CD4-positive, alpha-beta memory T cell (primary cell): ENCODE results near the gene FUCA1. TPM values are rescaled to one million over a fixed set of nuclear protein-coding genes. Genes with fewer than 3 reads are reported as not detected.

ENCODE experiments used
- CTCF ChIA-PET: fragments of 350-600 bp; sonication (Branson Sonifier 250); formaldehyde crosslinking; loops from one replicate; lab custom pipeline; 2021; ENCODE audit warnings: inconsistent platforms; ENCODE audit not compliant: partially characterized antibody; lab: Charles Lee
- POLR2A ChIA-PET: fragments of 350-600 bp; sonication (Branson Sonifier 250); formaldehyde crosslinking; loops from one replicate; lab custom pipeline; 2021; ENCODE audit not compliant: partially characterized antibody; lab: Charles Lee
- DNase-seq, 5 donors: peaks; one replicate each; pipeline versions ENCODE4 v3.0.0 to v3.0.0-alpha.2; 2020 to 2022; ENCODE audit warnings: mixed read lengths in 1 of 5
- H3K27ac ChIP-seq: one replicate; pipeline ENCODE4 v1.7.0; 2013; ENCODE audit warnings: low read depth, low read length
- H3K27me3 ChIP-seq: 2 replicates; pipeline ENCODE4 v1.7.0; 2013; ENCODE audit warnings: mild to moderate bottlenecking, low read length, moderate library complexity; ENCODE audit not compliant: insufficient read depth
- H3K36me3 ChIP-seq: 2 replicates; pipeline ENCODE4 v1.7.0; 2013; ENCODE audit warnings: mild to moderate bottlenecking, low read length, moderate library complexity; ENCODE audit not compliant: insufficient read depth
- H3K4me1 ChIP-seq: 2 replicates; pipeline ENCODE4 v1.7.0; 2013; ENCODE audit warnings: mild to moderate bottlenecking, low read length, moderate library complexity; ENCODE audit not compliant: insufficient read depth
- H3K4me3 ChIP-seq, 2 donors: one replicate each; pipeline ENCODE4 v1.7.0; 2013; ENCODE audit warnings: low read length in 2 of 2, mild to moderate bottlenecking in 1 of 2
- H3K9me3 ChIP-seq, 2 donors: one replicate each; pipeline ENCODE4 v1.7.0; 2013; ENCODE audit warnings: low read length in 2 of 2, control low read depth in 1 of 2; ENCODE audit not compliant: control insufficient read depth in 1 of 2
- H3K27ac Mint-ChIP-seq, 7 donors: one replicate each; pipeline ENCODE4 v1.8.0; 2020 to 2021; ENCODE audit warnings: mixed read lengths in 7 of 7, mild to moderate bottlenecking in 6 of 7, inconsistent platforms in 3 of 7, moderate library complexity in 3 of 7
- H3K27me3 Mint-ChIP-seq, 2 donors: one replicate each; pipeline ENCODE4 v1.8.0; 2020 to 2021; ENCODE audit warnings: mixed read lengths in 2 of 2
- H3K36me3 Mint-ChIP-seq, 2 donors: one replicate each; pipeline ENCODE4 v1.8.0; 2020 to 2021; ENCODE audit warnings: mixed read lengths in 2 of 2, inconsistent platforms in 1 of 2, mild to moderate bottlenecking in 1 of 2
- H3K4me1 Mint-ChIP-seq, 4 donors: one replicate each; pipeline ENCODE4 v1.8.0; 2020 to 2021; ENCODE audit warnings: mixed read lengths in 4 of 4, mild to moderate bottlenecking in 1 of 4
- H3K4me3 Mint-ChIP-seq, 8 donors: one replicate each; pipeline ENCODE4 v1.8.0; 2020 to 2021; ENCODE audit warnings: mixed read lengths in 8 of 8, mild to moderate bottlenecking in 7 of 8, moderate library complexity in 6 of 8, inconsistent platforms in 3 of 8
- H3K9me3 Mint-ChIP-seq, 8 donors: one replicate each; pipeline ENCODE4 v1.8.0; 2020 to 2021; ENCODE audit warnings: mixed read lengths in 8 of 8, mild to moderate bottlenecking in 5 of 8, inconsistent platforms in 3 of 8, moderate library complexity in 1 of 8
- intact Hi-C: fragments of 100-400 bp; cut with micrococcal nuclease; formaldehyde crosslinking; loops from one replicate; pipeline ENCODE4 v1.15.1; 2023
- polyA plus RNA-seq, 2 donors: library from polyadenylated mRNA; unstranded; fragments of 300-500 nt; fragmentation: Illumina TruSeq; gene quantifications; one replicate each; pipeline ENCODE4 v1.2.3, GENCODE V29; 2021
- total RNA-seq, 2 experiments: library from RNA; stranded (reverse); gene quantifications; one replicate each; pipeline ENCODE4 v1.2.3, GENCODE V29; 2021

FUCA1 gene
- total and polyA plus RNA-seq, 4 experiments from 2014 or later, result 15.8 to 35.0 (median 25.0) TPM

DNA sequence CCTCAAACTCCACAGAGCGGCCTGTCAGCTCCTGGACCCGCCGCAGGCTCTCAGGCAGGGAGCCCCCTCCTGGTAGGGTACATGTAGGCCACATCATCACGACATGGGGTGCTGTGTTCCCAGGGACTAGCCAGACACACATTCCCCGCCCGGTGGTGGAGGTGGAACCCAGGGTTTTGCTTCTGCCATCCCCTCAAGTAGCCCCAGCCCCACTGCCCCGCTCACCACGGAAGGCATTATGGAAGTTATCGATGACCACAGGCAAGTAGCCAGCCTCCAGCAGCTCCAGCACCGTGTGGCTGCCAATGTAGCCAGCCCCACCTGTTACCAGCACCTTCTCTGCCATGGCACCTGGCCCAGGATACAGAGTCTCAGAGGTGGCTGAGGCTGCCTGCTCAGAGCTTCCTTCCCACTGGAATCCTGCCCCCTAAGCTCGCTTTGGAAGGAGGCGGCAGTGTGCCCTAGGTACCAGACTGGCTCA is 69.4 kb downstream of the FUCA1 start:
- Mint-ChIP-seq H3K4me3 (peak overlapping the region in 7 of 8 donors; percentile 17 to 94 (median 88)), H3K4me1 (peaks cover 8 to 34% (median 19%) of the 10 kb centered on the region in 4 donors), H3K9me3 (no peaks in the 10 kb centered on the region), H3K27me3 (no peaks in the 10 kb centered on the region), H3K36me3 (peaks cover 4 to 19% of the 10 kb centered on the region in 2 donors), H3K27ac (peak overlapping the region; percentile 29 to 96 (median 68))
- CTCF ChIA-PET, result interaction anchor here (0.9 to 1.1 kb wide), 2 partner anchors 11 to 21 kb away, joined by 3 read pairs; partner anchors contain the start of gene PITHD1
- Histone ChIP-seq H3K27ac (peak overlapping the region; percentile 92), H3K4me3 (no peak overlapping the region), H3K27me3 (no peaks in the 10 kb centered on the region), H3K36me3 (no peaks in the 10 kb centered on the region), H3K9me3 (no peaks in the 10 kb centered on the region), H3K4me1 (peaks cover 23% of the 10 kb centered on the region)
- intact Hi-C loops, result no loop called here
- DNase-seq, result no peak
- POLR2A ChIA-PET, result interaction anchor here (1.3 to 5.6 kb wide), 4 partner anchors 8 to 26 kb away, joined by 5 to 70 read pairs (median 55); partner anchors contain the start of genes HMGCL, LYPLA2 and PITHD1

DNA sequence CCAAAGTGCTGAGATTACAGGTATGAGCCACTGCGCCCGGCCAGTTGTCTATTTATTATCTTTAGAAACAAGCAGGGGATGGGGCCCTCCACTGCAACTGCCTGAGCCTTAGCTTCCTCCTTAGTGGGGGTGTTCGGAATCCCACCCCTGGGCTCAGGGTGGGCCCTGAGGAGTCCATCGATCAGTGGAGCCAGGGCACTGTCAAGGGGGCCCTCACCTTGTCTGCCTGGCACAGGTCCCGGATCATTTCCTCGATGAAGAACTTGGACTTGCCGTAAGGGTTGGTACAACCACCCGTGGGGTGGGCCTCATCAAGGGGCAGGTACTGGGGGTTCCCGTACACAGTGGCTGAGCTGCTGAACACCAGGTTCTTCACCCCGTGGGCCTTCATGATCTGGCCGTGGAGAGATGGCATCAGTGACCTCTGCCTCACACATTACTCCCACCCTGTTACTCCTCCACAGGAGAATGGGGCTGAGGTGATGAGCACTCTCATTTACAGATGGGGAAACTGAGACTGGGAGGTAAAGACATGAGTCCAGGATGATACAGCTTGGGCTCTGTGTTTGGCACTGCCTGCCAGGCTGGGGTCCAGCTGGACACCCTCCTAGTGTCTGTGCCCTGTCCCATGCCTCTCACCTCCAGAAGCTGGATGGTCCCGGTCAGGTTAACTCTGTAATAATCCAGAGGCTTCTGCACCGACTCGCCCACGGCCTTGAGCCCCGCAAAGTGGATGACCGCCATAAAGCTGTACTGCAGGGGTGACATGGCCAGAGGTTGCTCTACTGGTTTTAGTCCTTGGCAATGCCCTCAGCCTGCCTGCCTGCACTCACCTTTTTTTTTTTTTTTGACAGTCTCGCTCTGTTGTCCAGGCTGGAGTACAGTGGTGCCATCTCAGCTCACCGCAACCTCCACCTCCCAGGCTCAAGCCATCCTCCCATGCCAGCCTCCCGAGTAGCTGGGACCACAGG is 70.3 kb downstream of the FUCA1 start:
- no peak for DNase-seq
- peak overlapping the region in 3 of 7 donors; percentile 37 to 84 (median 68) for H3K27ac Mint-ChIP-seq
- ChIA-PET POLR2A (interaction anchor here (1.1 to 5.4 kb wide), 3 partner anchors 12 to 27 kb away, joined by 4 to 70 read pairs (median 5); partner anchors contain the start of genes HMGCL and PITHD1), CTCF (interaction anchor here (1.1 to 1.2 kb wide), 2 partner anchors 10 to 20 kb away, joined by 3 read pairs; partner anchors contain the start of gene PITHD1)
- intact Hi-C loops, result no loop called here
- H3K27me3 ChIP-seq, result no peaks in the 10 kb centered on the region
- no peak overlapping the region for H3K4me3 Mint-ChIP-seq
- peaks cover 32% of the 10 kb centered on the region for H3K4me1 ChIP-seq
- peaks cover 8 to 41% (median 22%) of the 10 kb centered on the region in 4 donors for H3K4me1 Mint-ChIP-seq
- H3K9me3 Mint-ChIP-seq, result no peaks in the 10 kb centered on the region
- peaks cover 5% of the 10 kb centered on the region for H3K36me3 ChIP-seq
- H3K4me3 ChIP-seq, result no peak overlapping the region
- H3K27me3 Mint-ChIP-seq, result no peaks in the 10 kb centered on the region
- H3K27ac ChIP-seq, result no peak overlapping the region
- peaks cover 4 to 19% of the 10 kb centered on the region in 2 donors for H3K36me3 Mint-ChIP-seq
- no peaks in the 10 kb centered on the region for H3K9me3 ChIP-seq

DNA sequence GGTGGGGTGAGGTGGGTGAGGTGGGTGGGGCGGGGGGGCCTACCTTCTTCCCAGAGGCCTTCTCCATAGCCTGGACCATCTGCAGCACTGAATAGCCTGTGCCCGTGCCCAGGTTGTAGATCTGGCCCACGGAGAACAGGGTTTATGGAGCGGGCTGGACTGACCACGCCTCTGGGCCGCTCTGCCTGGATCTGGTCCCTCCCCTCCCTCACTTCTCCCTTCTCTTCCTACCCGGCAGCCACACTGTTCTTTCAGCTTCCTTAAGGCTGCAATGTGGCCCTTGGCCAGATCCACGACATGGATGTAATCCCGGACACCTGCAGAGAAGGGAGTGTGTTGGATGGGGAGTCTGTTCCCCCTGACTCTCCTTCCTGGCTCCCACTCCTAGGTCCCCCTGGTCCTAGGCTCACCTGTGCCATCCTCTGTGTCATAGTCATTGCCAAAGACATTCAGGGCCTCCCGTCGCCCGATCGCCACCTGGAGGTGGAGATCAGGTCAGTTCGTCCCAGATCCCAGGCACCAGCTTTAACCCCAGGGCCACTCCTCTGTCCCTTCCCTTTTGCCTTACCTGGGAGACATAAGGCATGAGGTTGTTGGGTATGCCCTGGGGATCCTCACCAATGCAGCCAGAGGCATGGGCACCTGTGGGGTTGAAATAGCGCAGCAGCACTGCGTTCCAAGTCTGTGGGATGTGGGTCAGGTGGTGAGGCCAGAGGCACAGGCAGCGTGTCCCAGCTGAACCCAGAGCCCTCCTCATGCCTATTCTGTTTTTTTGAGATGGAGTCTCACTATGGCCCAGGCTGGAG is 71.4 kb downstream of the FUCA1 start:
- no peaks in the 10 kb centered on the region for H3K9me3 ChIP-seq
- peaks cover 10 to 45% (median 25%) of the 10 kb centered on the region in 4 donors for H3K4me1 Mint-ChIP-seq
- H3K9me3 Mint-ChIP-seq, result peaks cover 0 to under 1% (median 0%) of the 10 kb centered on the region in 8 donors
- peak overlapping the region in 3 of 7 donors; percentile 30 to 72 (median 68) for H3K27ac Mint-ChIP-seq
- POLR2A ChIA-PET, result interaction anchor here (0.8 to 1.1 kb wide), 2 partner anchors 16 to 28 kb away, joined by 3 to 4 read pairs; partner anchors contain the start of gene HMGCL
- no peaks in the 10 kb centered on the region for H3K27me3 Mint-ChIP-seq
- H3K27me3 ChIP-seq, result no peaks in the 10 kb centered on the region
- H3K27ac ChIP-seq, result no peak overlapping the region
- no peak overlapping the region for H3K4me3 ChIP-seq
- intact Hi-C loops, result no loop called here
- no peak overlapping the region for H3K4me3 Mint-ChIP-seq
- peaks cover 5% of the 10 kb centered on the region for H3K36me3 ChIP-seq
- CTCF ChIA-PET, result interaction anchor here (1.2 kb wide), 1 partner anchor 8 kb away, joined by 3 read pairs; no protein-coding TSS in a partner anchor
- no peak for DNase-seq
- peaks cover 4 to 21% of the 10 kb centered on the region in 2 donors for H3K36me3 Mint-ChIP-seq
- peaks cover 40% of the 10 kb centered on the region for H3K4me1 ChIP-seq

DNA sequence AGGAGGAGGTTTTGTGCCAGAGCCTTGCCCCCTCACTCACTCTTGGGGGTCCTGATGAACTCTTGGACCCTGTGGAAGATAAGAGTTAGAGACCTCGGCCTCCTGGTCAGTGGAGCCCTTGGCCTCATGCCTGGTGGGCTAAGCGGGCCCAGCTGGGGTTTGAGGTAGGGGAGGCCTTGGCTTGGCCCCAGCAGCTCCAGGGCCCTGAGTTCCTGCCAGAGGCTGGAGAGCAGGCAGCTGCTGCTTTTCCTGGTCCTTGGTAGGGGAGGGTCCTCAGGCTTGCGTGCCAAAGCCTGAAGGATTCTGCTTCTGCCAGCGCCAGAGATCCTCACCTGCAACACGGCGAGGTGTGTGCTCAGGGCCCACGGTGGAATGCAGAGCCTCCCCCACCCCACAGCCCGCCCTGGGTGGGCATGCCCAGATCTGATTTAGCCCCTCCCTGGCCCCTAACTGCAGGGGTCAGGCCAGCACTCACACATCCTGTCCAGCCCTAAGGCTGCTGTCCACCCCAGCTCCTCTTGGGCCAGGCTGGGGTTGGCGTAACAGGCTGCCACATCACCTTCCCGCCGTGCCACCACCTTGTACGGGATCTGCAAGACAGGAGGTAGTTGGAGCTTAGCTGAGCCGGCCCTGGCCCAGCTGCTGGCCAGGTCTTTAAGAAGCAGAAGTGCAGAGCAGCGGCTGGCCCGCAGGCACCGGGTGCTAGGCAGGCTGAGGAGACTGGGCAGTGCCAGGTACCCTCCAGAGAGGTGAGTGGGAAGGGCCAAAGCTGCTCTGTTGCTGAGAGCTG is 72.2 kb downstream of the FUCA1 start:
- no peak overlapping the region for H3K4me3 ChIP-seq
- intact Hi-C loops, result no loop called here
- H3K27me3 ChIP-seq, result no peaks in the 10 kb centered on the region
- peaks cover 34% of the 10 kb centered on the region for H3K4me1 ChIP-seq
- DNase-seq, result no peak
- Mint-ChIP-seq H3K36me3 (peaks cover 4 to 27% of the 10 kb centered on the region in 2 donors), H3K27ac (peak overlapping the region in 2 of 7 donors; percentile 4 to 71), H3K27me3 (no peaks in the 10 kb centered on the region), H3K4me3 (no peak overlapping the region), H3K4me1 (peaks cover 10 to 47% (median 26%) of the 10 kb centered on the region in 4 donors), H3K9me3 (peaks cover 0 to 3% (median 0%) of the 10 kb centered on the region in 8 donors)
- H3K9me3 ChIP-seq, result no peaks in the 10 kb centered on the region
- ChIA-PET POLR2A (no interaction called here), CTCF (no interaction called here)
- H3K27ac ChIP-seq, result no peak overlapping the region
- H3K36me3 ChIP-seq, result peaks cover 5% of the 10 kb centered on the region

Other genes with a start within 250 kb of the FUCA1 start
- 1,000 to 10,000 TPM; 1,919 to 2,088 TPM for gene RPL11, start 176.5 kb downstream of the FUCA1 start, total RNA-seq
- gene RPL11, start 176.5 kb downstream of the FUCA1 start, polyA plus RNA-seq, result 1,000 to 10,000 TPM; 1,255 to 1,467 TPM
- 10 to 100 TPM; 28.3 to 31.7 TPM for gene ELOA, start 124.8 kb downstream of the FUCA1 start, total RNA-seq
- gene ELOA, start 124.8 kb downstream of the FUCA1 start, polyA plus RNA-seq, result 10 to 100 TPM; 17.1 to 32.4 TPM
- gene PITHD1, start 89.9 kb downstream of the FUCA1 start, total RNA-seq, result 10 to 100 TPM; 78.3 to 82.1 TPM
- 10 to 100 TPM; 65.3 to 82.2 TPM for gene PITHD1, start 89.9 kb downstream of the FUCA1 start, polyA plus RNA-seq
- 10 to 100 TPM; 52.6 to 55.8 TPM for gene LYPLA2, start 77.1 kb downstream of the FUCA1 start, total RNA-seq
- 100 to 1,000 TPM; 110 to 151 TPM for gene LYPLA2, start 77.1 kb downstream of the FUCA1 start, polyA plus RNA-seq
- 10 to 100 TPM; 11.2 to 12.0 TPM for gene GALE, start 67.5 kb downstream of the FUCA1 start, total RNA-seq
- gene GALE, start 67.5 kb downstream of the FUCA1 start, polyA plus RNA-seq, result 10 to 100 TPM; 13.8 to 15.9 TPM
- gene HMGCL, start 42.9 kb downstream of the FUCA1 start, total RNA-seq, result 10 to 100 TPM; 36.3 to 38.5 TPM
- gene HMGCL, start 42.9 kb downstream of the FUCA1 start, polyA plus RNA-seq, result 10 to 100 TPM; 27.8 to 32.3 TPM
- not detected for gene CNR2, start 45.1 kb upstream of the FUCA1 start, total RNA-seq
- gene CNR2, start 45.1 kb upstream of the FUCA1 start, polyA plus RNA-seq, result under 1 TPM in 1 of 2 donors, not detected in 1; 0.36 TPM
- 100 to 1,000 TPM; 156 to 160 TPM for gene PNRC2, start 91.5 kb upstream of the FUCA1 start, total RNA-seq
- 100 to 1,000 TPM; 127 to 140 TPM for gene PNRC2, start 91.5 kb upstream of the FUCA1 start, polyA plus RNA-seq
- gene SRSF10, start 112.0 kb upstream of the FUCA1 start, total RNA-seq, result 100 to 1,000 TPM; 163 to 169 TPM
- 100 to 1,000 TPM; 109 to 111 TPM for gene SRSF10, start 112.0 kb upstream of the FUCA1 start, polyA plus RNA-seq
- gene MYOM3, start 243.8 kb upstream of the FUCA1 start, total RNA-seq, result not detected
- not detected for gene MYOM3, start 243.8 kb upstream of the FUCA1 start, polyA plus RNA-seq